Cardiac muscle cell (in vitro differentiated cells and primary cell): ENCODE measurements around the gene ITGA11. TPM values are rescaled to one million over a fixed set of nuclear protein-coding genes. Genes with fewer than 3 reads are reported as not detected.

Experiments used
- DNase-seq, 2 donors: peaks; one replicate each; pipeline versions ENCODE4 v3.0.0 to v3.0.0-alpha.2; 2010 to 2017; ENCODE audit warnings: low read depth in 1 of 2, low spot score in 1 of 2
- H3K27ac ChIP-seq: fragments of 200-600 bp; sonication (generic); 2 replicates; pipeline ENCODE4 v1.5.1; 2016
- H3K27me3 ChIP-seq: fragments of 200-600 bp; sonication (generic); 2 replicates; pipeline ENCODE4 v1.6.0; 2016; ENCODE audit warnings: control low read depth
- H3K36me3 ChIP-seq: fragments of 200-600 bp; sonication (generic); 2 replicates; pipeline ENCODE4 v1.5.1; 2016; ENCODE audit warnings: control low read depth
- H3K4me1 ChIP-seq: fragments of 200-600 bp; sonication (generic); 2 replicates; pipeline ENCODE4 v1.8.1; 2017; ENCODE audit warnings: low read depth, mild to moderate bottlenecking, mixed run types
- H3K4me3 ChIP-seq: fragments of 200-600 bp; sonication (generic); 2 replicates; pipeline ENCODE4 v1.5.1; 2016; ENCODE audit warnings: mild to moderate bottlenecking
- H3K9me3 ChIP-seq: fragments of 200-600 bp; sonication (generic); 2 replicates; pipeline ENCODE4 v1.5.1; 2017; ENCODE audit warnings: low read depth, mild to moderate bottlenecking, control low read depth
- CTCF ChIP-seq: IDR thresholded peaks from 2 replicates; pipeline ENCODE4 v1.5.1; 2012; ENCODE audit warnings: low read depth, mild to moderate bottlenecking, low read length
- polyA plus RNA-seq: library from polyadenylated mRNA; unstranded; fragments of >200 nt; fragmentation: Nextera tagmentation; extraction: Ambion mirVana; gene quantifications from 2 replicates; pipeline ENCODE4 v1.2.1, GENCODE V29; 2016
- total RNA-seq: library from RNA; depleted of rRNA; stranded (reverse); fragments of >200 nt; gene quantifications from 2 replicates; pipeline ENCODE4 v1.2.3, GENCODE V29; 2016

ITGA11 gene
- total and polyA plus RNA-seq, 2 experiments from 2014 or later = 0.12 to 1.2 TPM

GRCh38 chr15:68259883-68260282 lies 172.1 kb downstream of the ITGA11 start:
- TF ChIP-seq CTCF = no peak
- DNase-seq = no peak
- Histone ChIP-seq H3K27ac (no peak overlapping the region), H3K36me3 (no peaks in the 10 kb centered on the region), H3K4me1 (peaks cover 4% of the 10 kb centered on the region), H3K9me3 (no peaks in the 10 kb centered on the region), H3K27me3 (no peaks in the 10 kb centered on the region), H3K4me3 (no peak overlapping the region)

- Histone ChIP-seq H3K4me1 (peaks cover 4% of the 10 kb centered on the region), H3K4me3 (no peak overlapping the region), H3K9me3 (no peaks in the 10 kb centered on the region), H3K27ac (no peak overlapping the region), H3K36me3 (no peaks in the 10 kb centered on the region), H3K27me3 (no peaks in the 10 kb centered on the region)
- DNase-seq = no peak
- TF ChIP-seq CTCF = no peak
These were observed 173.3 kb downstream of the ITGA11 start for GRCh38 chr15:68258692-68259091.

GRCh38 chr15:68256675-68257450 lies 175.1 kb downstream of the ITGA11 start:
- no peak overlapping the region for H3K27ac ChIP-seq

GRCh38 chr15:68252925-68253534 lies 178.9 kb downstream of the ITGA11 start:
- Histone ChIP-seq H3K4me3 (no peak overlapping the region), H3K4me1 (peaks cover 4% of the 10 kb centered on the region), H3K36me3 (no peaks in the 10 kb centered on the region), H3K27me3 (no peaks in the 10 kb centered on the region), H3K27ac (no peak overlapping the region), H3K9me3 (no peaks in the 10 kb centered on the region)
- TF ChIP-seq CTCF = peak; percentile 81
- peak; percentile 75 to 88 for DNase-seq

More at GRCh38 chr15:68256675-68257450, 175.1 kb downstream of the ITGA11 start:
- Histone ChIP-seq H3K36me3 (no peaks in the 10 kb centered on the region), H3K9me3 (no peaks in the 10 kb centered on the region), H3K4me3 (peak overlapping the region; percentile 19), H3K27me3 (no peaks in the 10 kb centered on the region), H3K4me1 (peaks cover 4% of the 10 kb centered on the region)
- no peak for TF ChIP-seq CTCF
- peak; percentile 84 to 97 for DNase-seq

GRCh38 chr15:68249058-68249713 lies 182.8 kb downstream of the ITGA11 start:
- DNase-seq = no peak
- no peak for TF ChIP-seq CTCF
- H3K4me3 ChIP-seq = no peak overlapping the region
- H3K27me3 ChIP-seq = no peaks in the 10 kb centered on the region
- no peaks in the 10 kb centered on the region for H3K4me1 ChIP-seq
- no peaks in the 10 kb centered on the region for H3K36me3 ChIP-seq
- H3K27ac ChIP-seq = no peak overlapping the region
- no peaks in the 10 kb centered on the region for H3K9me3 ChIP-seq

Other genes starting within 250 kb of the ITGA11 start
- gene CALML4, start 226.8 kb downstream of the ITGA11 start, total RNA-seq = 1.2 and 4.5 TPM in 2 replicates
- gene CALML4, start 226.8 kb downstream of the ITGA11 start, polyA plus RNA-seq = 1.1 and 1.4 TPM in 2 replicates
- 18.5 and 21.7 TPM in 2 replicates for gene CLN6, start 202.4 kb downstream of the ITGA11 start, total RNA-seq
- gene CLN6, start 202.4 kb downstream of the ITGA11 start, polyA plus RNA-seq = 5.6 and 6.6 TPM in 2 replicates
- 45.2 and 59.7 TPM in 2 replicates for gene FEM1B, start 154.4 kb downstream of the ITGA11 start, total RNA-seq
- gene FEM1B, start 154.4 kb downstream of the ITGA11 start, polyA plus RNA-seq = 23.0 and 29.0 TPM in 2 replicates
- gene CORO2B, start 146.8 kb upstream of the ITGA11 start, total RNA-seq = 2.9 and 3.3 TPM in 2 replicates
- gene CORO2B, start 146.8 kb upstream of the ITGA11 start, polyA plus RNA-seq = 1.6 and 3.0 TPM in 2 replicates